DMS79 treated with DMSO at 0.1 percent for 48 hours (cell line): Measurements from ENCODE around the gene SLC9C1.
A peak's percentile ranks its signal among the peaks of the same experiment; 100 is the strongest.
"Not testable (repeated sequence)": the region's sequence is repeated elsewhere in the genome, so short reads cannot be mapped to it uniquely, and the experiment has no call there.

Experiments used
- DNase-seq: peaks from one replicate; lab custom pipeline; 2025; lab: John Stamatoyannopoulos, UW

The SLC9C1 gene

GRCh38 chr3:112187300-112187699 lies 106.7 kb downstream of the SLC9C1 start:
- DNase-seq = no peak

GRCh38 chr3:112185423-112186035 lies 108.5 kb downstream of the SLC9C1 start:
- DNase-seq = not testable (repeated sequence)

GRCh38 chr3:112175646-112176045 lies 118.4 kb downstream of the SLC9C1 start:
- DNase-seq = no peak

GRCh38 chr3:112175037-112175436 lies 119.0 kb downstream of the SLC9C1 start:
- no peak for DNase-seq

GRCh38 chr3:112171144-112171543 lies 122.9 kb downstream of the SLC9C1 start:
- no peak for DNase-seq

GRCh38 chr3:112170046-112170445 lies 124.0 kb downstream of the SLC9C1 start:
- DNase-seq = no peak

- no peak for DNase-seq
These were observed 126.3 kb downstream of the SLC9C1 start for GRCh38 chr3:112167758-112168157.

- no peak for DNase-seq
These were observed 144.9 kb downstream of the SLC9C1 start for GRCh38 chr3:112149136-112149535.

GRCh38 chr3:112143689-112144088 lies 150.3 kb downstream of the SLC9C1 start:
- no peak for DNase-seq

- no peak for DNase-seq
These were observed 150.8 kb downstream of the SLC9C1 start for GRCh38 chr3:112143251-112143650.

GRCh38 chr3:112141293-112141692 lies 152.7 kb downstream of the SLC9C1 start:
- no peak for DNase-seq

- no peak for DNase-seq
These were observed 153.4 kb downstream of the SLC9C1 start for GRCh38 chr3:112140584-112140983.

GRCh38 chr3:112138219-112138969 lies 155.6 kb downstream of the SLC9C1 start:
- no peak for DNase-seq

- DNase-seq = no peak
These were observed 156.2 kb downstream of the SLC9C1 start for GRCh38 chr3:112137781-112138180.

- peak; percentile 3 for DNase-seq
These were observed 156.9 kb downstream of the SLC9C1 start for GRCh38 chr3:112136959-112137693.

GRCh38 chr3:112136046-112136445 lies 158.0 kb downstream of the SLC9C1 start:
- no peak for DNase-seq

- DNase-seq = no peak
These were observed 159.5 kb downstream of the SLC9C1 start for GRCh38 chr3:112134335-112135124.

GRCh38 chr3:112133626-112134334 lies 160.2 kb downstream of the SLC9C1 start:
- DNase-seq = no peak

- no peak for DNase-seq
These were observed 161.0 kb downstream of the SLC9C1 start, which contains the start of gene GCSAM for GRCh38 chr3:112132975-112133448. Gene GCSAM (minus strand): TSS chr3:112133248. CDS start chr3:112133120, 128 bp downstream.

- DNase-seq = no peak
These were observed 161.5 kb downstream of the SLC9C1 start for GRCh38 chr3:112132554-112132953.

GRCh38 chr3:112132088-112132487 lies 161.9 kb downstream of the SLC9C1 start:
- DNase-seq = no peak
